ENCODE results near the gene C8A. TPM values are rescaled to one million over a fixed set of nuclear protein-coding genes. Genes with fewer than 3 reads are reported as not detected.

The C8A gene
- total RNA-seq, 4 donors from 2014 or later: not detected

DNA sequence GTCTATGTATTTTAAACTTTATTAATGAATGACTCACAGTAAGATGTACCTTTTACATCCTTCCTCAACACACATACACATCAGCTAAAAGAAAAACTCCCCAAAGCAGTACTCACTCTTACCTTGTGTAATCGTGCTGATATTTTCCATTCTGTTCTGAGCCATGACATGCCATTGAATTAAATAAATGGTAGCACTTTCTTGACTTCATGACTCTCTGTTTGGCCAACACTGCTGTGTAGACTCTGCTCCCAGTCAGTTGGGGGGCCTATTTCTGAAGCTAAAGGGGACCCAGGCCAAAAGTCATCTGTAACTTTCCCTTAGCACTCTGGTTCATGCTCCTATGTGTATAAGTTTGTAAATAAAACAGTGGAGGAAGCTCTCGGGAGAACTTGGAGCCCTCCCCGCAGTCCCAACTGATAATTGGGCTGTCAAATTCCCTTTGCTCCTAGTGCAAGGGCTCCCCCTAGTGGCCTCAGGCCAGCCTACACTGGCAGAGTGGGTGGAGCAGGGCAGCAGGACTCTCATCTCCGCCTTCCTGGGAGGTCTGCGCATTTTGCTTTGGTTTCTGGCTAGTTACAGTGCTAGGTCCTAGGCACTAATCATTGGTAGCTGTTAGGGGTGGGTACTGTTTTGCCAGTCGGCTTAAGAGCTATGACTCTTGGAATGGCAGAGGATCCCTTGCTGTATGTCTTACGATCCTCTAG lies 33.7 kb upstream of the C8A start:
- no peak for DNase-seq (ENCODE audit: extremely low spot score)
- Histone ChIP-seq H3K27me3 (no peaks in the 10 kb centered on the region), H3K36me3 (no peaks in the 10 kb centered on the region), H3K4me3 (no peak overlapping the region), H3K27ac (replicated peaks in 1 of 4) (no peak overlapping the region), H3K9me3 (no peaks in the 10 kb centered on the region), H3K4me1 (peaks cover 6 to 12% (median 10%) of the 10 kb centered on the region in 4 donors)
- intact Hi-C loops (cut with DNase I): loop anchor here (2.0 kb wide), 1 partner anchor 1536 kb away; no protein-coding TSS in a partner anchor
- TF ChIP-seq POLR2A (IDR thresholded peaks at IDR 0.05; ENCODE audit: low read depth) (no peak), EP300 (IDR thresholded peaks at IDR 0.05) (no peak)
- TF ChIP-seq, protein P1, sequence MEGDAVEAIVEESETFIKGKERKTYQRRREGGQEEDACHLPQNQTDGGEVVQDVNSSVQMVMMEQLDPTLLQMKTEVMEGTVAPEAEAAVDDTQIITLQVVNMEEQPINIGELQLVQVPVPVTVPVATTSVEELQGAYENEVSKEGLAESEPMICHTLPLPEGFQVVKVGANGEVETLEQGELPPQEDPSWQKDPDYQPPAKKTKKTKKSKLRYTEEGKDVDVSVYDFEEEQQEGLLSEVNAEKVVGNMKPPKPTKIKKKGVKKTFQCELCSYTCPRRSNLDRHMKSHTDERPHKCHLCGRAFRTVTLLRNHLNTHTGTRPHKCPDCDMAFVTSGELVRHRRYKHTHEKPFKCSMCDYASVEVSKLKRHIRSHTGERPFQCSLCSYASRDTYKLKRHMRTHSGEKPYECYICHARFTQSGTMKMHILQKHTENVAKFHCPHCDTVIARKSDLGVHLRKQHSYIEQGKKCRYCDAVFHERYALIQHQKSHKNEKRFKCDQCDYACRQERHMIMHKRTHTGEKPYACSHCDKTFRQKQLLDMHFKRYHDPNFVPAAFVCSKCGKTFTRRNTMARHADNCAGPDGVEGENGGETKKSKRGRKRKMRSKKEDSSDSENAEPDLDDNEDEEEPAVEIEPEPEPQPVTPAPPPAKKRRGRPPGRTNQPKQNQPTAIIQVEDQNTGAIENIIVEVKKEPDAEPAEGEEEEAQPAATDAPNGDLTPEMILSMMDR (IDR thresholded peaks at IDR 0.05): peak; percentile 83 to 96 (median 84)
- 23% methylated on average over 5 of the region's 7 CpGs for WGBS

DNA sequence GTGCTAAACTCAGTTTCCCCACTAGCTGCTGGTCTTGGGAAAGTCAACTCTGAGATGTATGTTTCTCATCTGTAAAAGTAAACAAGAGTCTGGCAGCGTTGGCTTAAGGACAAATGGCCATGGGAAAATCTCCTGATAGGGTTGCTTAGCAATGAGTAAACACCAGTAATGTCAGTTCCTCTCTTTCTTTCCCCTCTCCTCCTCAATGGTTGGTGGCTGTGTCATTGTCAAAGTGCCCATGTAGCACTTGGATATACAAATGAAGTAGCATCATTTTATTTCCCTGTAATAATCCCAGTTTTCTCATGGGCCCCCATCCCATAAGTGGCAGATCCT lies 33.2 kb upstream of the C8A start:
- WGBS: 0% methylated on average over 1 of the region's 1 CpG
- Histone ChIP-seq H3K27me3 (no peaks in the 10 kb centered on the region), H3K27ac (replicated peaks in 1 of 4) (no peak overlapping the region), H3K4me1 (peaks cover 6 to 12% (median 10%) of the 10 kb centered on the region in 4 donors), H3K36me3 (no peaks in the 10 kb centered on the region), H3K9me3 (no peaks in the 10 kb centered on the region), H3K4me3 (no peak overlapping the region)
- intact Hi-C loops (cut with DNase I): loop anchor here (2.0 kb wide), 1 partner anchor 1537 kb away; no protein-coding TSS in a partner anchor
- TF ChIP-seq POLR2AphosphoS5 (IDR thresholded peaks at IDR 0.05) (no peak), EP300 (IDR thresholded peaks at IDR 0.05) (no peak), POLR2A (IDR thresholded peaks at IDR 0.05; ENCODE audit: low read depth) (no peak)
- TF ChIP-seq, protein P1 (IDR thresholded peaks at IDR 0.05): no peak
- no peak for DNase-seq (ENCODE audit: extremely low spot score)

DNA sequence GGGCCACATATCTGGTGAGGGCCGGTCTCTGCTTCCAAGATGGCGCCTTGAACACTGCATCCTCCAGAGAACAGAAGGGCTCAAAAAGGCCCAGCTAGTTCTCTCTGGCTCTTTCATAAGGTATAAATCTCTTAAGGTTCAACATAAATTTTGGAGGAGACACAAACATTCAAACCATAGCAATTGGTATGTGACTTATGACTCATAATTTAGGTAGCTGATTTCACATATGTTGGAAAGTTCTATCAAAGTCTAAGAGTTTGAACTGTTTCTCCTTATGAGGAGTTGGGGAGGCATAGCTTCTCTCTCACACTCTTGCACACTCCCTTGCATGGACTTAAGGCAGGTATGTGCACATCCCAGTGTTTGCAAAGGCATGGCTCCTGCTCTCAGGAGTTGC lies 30.3 kb upstream of the C8A start:
- intact Hi-C loops (cut with DNase I): no loop called here
- WGBS: no CpG with 5 or more reads among the region's 2 CpGs
- no peak for DNase-seq (ENCODE audit: extremely low spot score)
- TF ChIP-seq POLR2AphosphoS5 (IDR thresholded peaks at IDR 0.05) (no peak), EP300 (IDR thresholded peaks at IDR 0.05) (no peak), POLR2A (IDR thresholded peaks at IDR 0.05; ENCODE audit: low read depth) (no peak)
- TF ChIP-seq, protein P1 (IDR thresholded peaks at IDR 0.05): no peak
- Histone ChIP-seq H3K36me3 (no peaks in the 10 kb centered on the region), H3K27me3 (no peaks in the 10 kb centered on the region), H3K9me3 (no peaks in the 10 kb centered on the region), H3K27ac (replicated peaks in 1 of 4) (no peak overlapping the region), H3K4me3 (no peak overlapping the region), H3K4me1 (peaks cover 6 to 12% (median 10%) of the 10 kb centered on the region in 4 donors)

DNA sequence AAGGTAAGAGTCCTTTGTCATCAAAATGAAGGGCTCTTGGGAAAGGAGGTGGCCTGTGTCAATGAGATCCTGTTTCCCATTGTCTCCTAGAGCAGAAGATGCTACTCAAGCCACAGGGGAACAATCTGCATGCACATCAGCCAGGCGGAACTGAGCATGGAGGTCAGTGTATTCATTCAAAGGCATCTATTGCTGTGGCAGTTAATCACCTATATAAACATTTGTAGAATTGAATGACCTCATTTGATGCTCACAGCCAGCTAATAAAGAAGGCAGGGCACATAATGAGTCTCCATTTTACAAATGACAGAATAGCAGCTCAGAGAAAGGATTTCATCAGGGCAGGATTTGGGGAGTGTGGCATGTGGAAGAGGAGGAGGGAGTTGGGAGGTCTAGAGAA lies 29.7 kb upstream of the C8A start:
- DNase-seq (ENCODE audit: extremely low spot score): no peak
- Histone ChIP-seq H3K36me3 (no peaks in the 10 kb centered on the region), H3K4me1 (peaks cover 6 to 12% (median 10%) of the 10 kb centered on the region in 4 donors), H3K4me3 (no peak overlapping the region), H3K9me3 (no peaks in the 10 kb centered on the region), H3K27me3 (no peaks in the 10 kb centered on the region), H3K27ac (replicated peaks in 1 of 4) (no peak overlapping the region)
- TF ChIP-seq POLR2AphosphoS5 (IDR thresholded peaks at IDR 0.05) (no peak), POLR2A (IDR thresholded peaks at IDR 0.05; ENCODE audit: low read depth) (no peak), EP300 (IDR thresholded peaks at IDR 0.05) (no peak)
- TF ChIP-seq, protein P1 (IDR thresholded peaks at IDR 0.05): no peak
- intact Hi-C loops (cut with DNase I): no loop called here
- 100% methylated on average over 1 of the region's 1 CpG for WGBS

DNA sequence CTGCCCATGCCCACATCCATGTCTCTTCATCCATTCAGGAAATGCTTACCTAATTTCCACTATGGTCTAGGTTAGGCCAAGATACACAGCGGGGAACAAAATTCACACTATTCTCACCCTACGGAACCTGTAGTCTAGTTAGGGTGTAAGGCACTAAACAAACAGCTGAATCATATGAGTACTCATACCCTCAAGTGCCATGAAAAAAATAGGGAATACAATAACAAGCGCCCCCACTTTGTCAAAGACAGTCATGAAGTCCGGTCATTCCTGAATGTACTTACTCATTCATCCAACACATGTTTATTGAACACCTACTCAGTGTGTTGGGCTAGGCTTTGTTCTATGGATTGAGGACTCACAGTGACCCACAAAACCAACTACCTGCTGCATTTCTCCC lies 29.2 kb upstream of the C8A start:
- no peak for DNase-seq (ENCODE audit: extremely low spot score)
- no peaks in the 10 kb centered on the region for H3K36me3 ChIP-seq
- H3K4me1 ChIP-seq: peaks cover 6 to 11% (median 10%) of the 10 kb centered on the region in 4 donors
- H3K27me3 ChIP-seq: no peaks in the 10 kb centered on the region
- WGBS: 67% methylated on average over 4 of the region's 4 CpGs
- no peaks in the 10 kb centered on the region for H3K9me3 ChIP-seq
- intact Hi-C loops (cut with DNase I): no loop called here
- no peak overlapping the region for H3K4me3 ChIP-seq
- TF ChIP-seq EP300 (IDR thresholded peaks at IDR 0.05) (no peak), POLR2AphosphoS5 (IDR thresholded peaks at IDR 0.05) (no peak)
- H3K27ac ChIP-seq (replicated peaks in 1 of 4): no peak overlapping the region

All from esophagus muscularis mucosa (tissue), 4 donors.